ENCODE measurements around the gene MCM9. TPM values are rescaled to one million over a fixed set of nuclear protein-coding genes. Genes with fewer than 3 reads are reported as not detected.

Gene MCM9
- total RNA-seq, 1 experiment from 2014 or later: 14.9 TPM

- TF ChIP-seq ZBTB43 (CRISPR knock-in tag; IDR thresholded peaks at IDR 0.05) (no peak), ZMAT4 (CRISPR knock-in tag; IDR thresholded peaks at IDR 0.05) (no peak)
These were observed 159.6 kb downstream of the MCM9 start (continued) for GRCh38 chr6:118775381-118775780.

GRCh38 chr6:118774581-118774980, 160.4 kb downstream of the MCM9 start:
- DNase-seq (ENCODE audit: low spot score) (no peak), ATAC-seq (no peak)
- Mint-ChIP-seq H3K27ac (no peak overlapping the region), H3K36me3 (no peaks in the 10 kb centered on the region), H3K9me3 (no peaks in the 10 kb centered on the region), H3K27me3 (ENCODE audit: low read depth) (no peaks in the 10 kb centered on the region; the same call in 1 of the 2 replicates), H3K4me1 (peaks cover 11% of the 10 kb centered on the region), H3K4me3 (no peak overlapping the region)
- ChIA-PET CTCF (interaction anchor here (0.7 to 1.4 kb wide), 2 partner anchors 26 to 177 kb away, joined by 3 read pairs; no protein-coding TSS in a partner anchor), POLR2A (no interaction called here)
- TF ChIP-seq AR (CRISPR knock-in tag; IDR thresholded peaks at IDR 0.05) (no peak), ZNF219 (CRISPR knock-in tag; IDR thresholded peaks at IDR 0.05; ENCODE audit: borderline replicate concordance) (no peak), MYBL2 (CRISPR knock-in tag; IDR thresholded peaks at IDR 0.05) (no peak), AFF4 (CRISPR knock-in tag; IDR thresholded peaks at IDR 0.05; ENCODE audit: borderline replicate concordance) (no peak), TP53 (CRISPR knock-in tag; IDR thresholded peaks at IDR 0.05) (no peak), CBFB (CRISPR knock-in tag; IDR thresholded peaks at IDR 0.05; ENCODE audit: low read depth) (no peak), GRHL2 (CRISPR knock-in tag; IDR thresholded peaks at IDR 0.05; ENCODE audit: insufficient replicate concordance, severe bottlenecking) (no peak), TCF7 (CRISPR knock-in tag; IDR thresholded peaks at IDR 0.05; ENCODE audit: low read depth) (no peak), FOXP1 (CRISPR knock-in tag; IDR thresholded peaks at IDR 0.05; ENCODE audit: borderline replicate concordance) (no peak), FOXK1 (CRISPR knock-in tag; IDR thresholded peaks at IDR 0.05) (no peak), TEAD1 (CRISPR knock-in tag; IDR thresholded peaks at IDR 0.05) (no peak), KAT7 (CRISPR knock-in tag; IDR thresholded peaks at IDR 0.05; ENCODE audit: borderline replicate concordance) (no peak)

GRCh38 chr6:118772886-118773285, 162.1 kb downstream of the MCM9 start:
- Mint-ChIP-seq H3K27ac (no peak overlapping the region), H3K36me3 (no peaks in the 10 kb centered on the region)
- CTCF ChIA-PET: no interaction called here

More at GRCh38 chr6:118772886-118773285, 162.1 kb downstream of the MCM9 start:
- no peak for ATAC-seq
- POLR2A ChIA-PET: interaction anchor here (0.8 kb wide), 1 partner anchor 14 kb away, joined by 3 read pairs; no protein-coding TSS in a partner anchor
- Mint-ChIP-seq H3K4me1 (peaks cover 25% of the 10 kb centered on the region), H3K27me3 (ENCODE audit: low read depth) (no peaks in the 10 kb centered on the region; the same call in 1 of the 2 replicates), H3K4me3 (no peak overlapping the region), H3K9me3 (no peaks in the 10 kb centered on the region)
- DNase-seq (ENCODE audit: low spot score): no peak
- no peak for TF ChIP-seq KAT7 (CRISPR knock-in tag; IDR thresholded peaks at IDR 0.05; ENCODE audit: borderline replicate concordance)
- TF ChIP-seq ATF6 (CRISPR knock-in tag; IDR thresholded peaks at IDR 0.05): no peak

Data from WTC11 (cell line).